DMS79 treated with DMSO at 0.1 percent for 48 hours (cell line): ENCODE results near the gene COL25A1.

Experiments used
- DNase-seq: peaks from one replicate; lab custom pipeline; 2025; lab: John Stamatoyannopoulos, UW

COL25A1 gene

DNA sequence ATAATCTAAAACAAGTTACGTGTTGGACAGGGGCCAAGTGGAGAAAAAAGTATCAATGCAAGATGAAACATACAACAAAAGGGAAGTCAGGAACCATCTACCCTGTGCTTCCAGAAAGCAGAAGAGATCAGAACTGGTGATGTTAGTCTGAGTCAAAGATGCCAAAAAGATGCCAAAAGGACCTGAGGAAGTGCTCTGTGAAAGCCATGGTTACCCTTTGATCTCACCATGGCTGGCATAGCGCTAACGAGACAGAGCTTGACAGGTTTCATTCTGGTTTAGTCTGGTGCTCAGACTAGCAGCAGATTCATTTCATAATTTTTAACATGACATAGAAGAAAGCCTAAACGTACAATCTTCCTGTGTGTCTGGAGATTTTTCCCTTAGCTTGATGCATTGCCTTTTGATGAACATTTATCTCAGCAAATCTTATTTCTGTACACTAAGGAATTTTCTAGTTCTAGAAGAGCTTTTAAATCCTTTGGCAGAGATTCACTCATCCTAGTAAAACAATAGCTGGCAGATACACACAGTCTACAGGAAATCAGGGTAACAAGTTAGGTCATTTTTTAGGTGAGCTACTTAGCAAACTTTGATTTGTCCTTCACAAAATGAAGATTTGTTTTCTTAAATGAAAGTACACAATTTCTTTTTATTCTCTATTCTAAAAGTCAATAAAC, 87.7 kb downstream of the COL25A1 start:
- no peak for DNase-seq

DNA sequence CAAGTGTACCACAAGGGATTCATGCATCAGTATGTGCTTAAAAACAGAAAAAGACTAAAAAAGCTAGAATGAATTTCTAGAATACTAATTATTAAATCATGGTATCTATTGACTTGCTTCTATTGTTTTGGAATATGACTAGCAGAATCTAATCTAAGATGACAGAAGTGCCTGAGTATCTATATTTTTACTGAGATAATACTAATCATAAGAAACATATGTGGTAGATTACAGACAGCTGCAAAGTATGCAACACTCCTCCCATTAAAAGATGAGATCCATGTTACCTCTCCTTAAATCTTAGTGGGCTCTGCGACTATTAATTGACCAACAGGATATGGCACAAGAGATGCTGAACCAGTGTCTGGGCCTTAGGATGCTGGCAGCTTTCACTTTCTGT, 89.4 kb downstream of the COL25A1 start:
- no peak for DNase-seq

DNA sequence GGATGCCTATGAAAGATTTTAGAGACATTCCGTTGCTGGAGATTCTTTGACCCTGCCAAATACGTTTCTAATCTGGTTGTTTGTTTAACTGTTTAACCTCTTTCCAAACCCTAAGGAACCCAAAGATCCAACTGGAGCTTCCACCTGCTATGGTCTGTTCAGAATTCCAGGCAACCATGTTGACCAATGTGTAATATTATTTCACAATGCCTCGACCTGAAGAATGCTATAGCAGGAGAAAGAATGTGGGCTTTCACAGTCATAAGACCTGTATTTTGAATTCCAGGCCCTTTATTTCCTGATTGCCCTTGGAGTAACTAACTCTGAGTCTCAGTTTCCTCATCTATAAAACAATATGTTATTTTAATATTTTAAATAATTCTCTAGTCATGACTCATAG, 90.8 kb downstream of the COL25A1 start:
- DNase-seq: no peak

DNA sequence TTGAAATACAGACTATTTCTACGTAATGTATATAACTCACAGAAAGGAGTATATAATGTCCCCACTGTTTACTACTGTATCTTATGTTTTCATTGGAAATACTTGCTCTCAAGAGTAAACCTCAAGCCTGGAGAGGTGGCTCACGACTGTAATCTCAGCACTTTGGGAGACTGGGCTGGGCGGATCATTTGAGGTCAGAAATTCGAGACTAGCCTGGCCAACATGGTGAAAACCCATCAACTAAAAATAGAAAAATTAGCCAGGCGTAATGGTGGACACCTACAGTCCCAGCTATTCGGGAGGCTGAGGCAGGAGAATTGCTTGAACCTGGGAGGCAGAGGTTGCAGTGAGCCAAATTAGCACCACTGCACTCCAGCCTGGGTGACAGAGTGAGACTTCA, 92.8 kb downstream of the COL25A1 start:
- DNase-seq: no peak

DNA sequence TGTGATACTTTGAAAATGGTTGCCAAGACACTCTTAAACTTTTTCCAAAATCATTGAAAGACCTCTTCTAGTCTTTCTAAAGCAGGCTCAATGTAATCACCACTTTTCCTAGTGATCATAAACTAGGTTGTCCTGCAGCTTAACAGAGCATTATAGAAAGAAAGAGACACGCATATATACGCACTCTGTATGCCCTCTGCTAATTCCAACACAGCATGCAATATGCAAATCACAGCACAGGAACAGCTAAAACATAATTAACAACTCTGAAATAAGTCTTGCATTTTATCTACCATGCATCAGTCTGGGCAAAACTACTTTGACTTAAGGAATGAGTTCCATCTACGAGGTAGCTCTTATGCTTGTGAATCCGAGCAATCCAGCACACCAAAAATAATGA, 94.6 kb downstream of the COL25A1 start:
- no peak for DNase-seq

DNA sequence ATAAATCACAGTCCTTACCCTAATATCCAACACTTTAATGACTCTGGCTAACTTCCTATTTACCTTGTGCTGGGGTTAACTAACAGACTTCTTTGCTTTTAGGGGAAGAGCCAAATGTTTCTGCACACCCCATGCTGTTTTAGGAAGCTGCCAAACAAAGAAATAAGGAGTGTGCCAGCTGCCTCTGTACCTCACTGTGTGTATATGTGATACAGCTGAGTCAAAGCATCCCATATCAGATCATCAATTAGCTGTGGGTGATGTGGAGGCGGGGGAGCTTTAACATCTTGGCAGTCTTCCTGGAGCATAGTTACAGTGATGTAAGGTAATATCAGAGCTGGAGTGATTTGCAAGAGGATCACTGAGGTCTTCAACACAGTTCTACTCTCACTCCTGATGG, 95.4 kb downstream of the COL25A1 start:
- no peak for DNase-seq

DNA sequence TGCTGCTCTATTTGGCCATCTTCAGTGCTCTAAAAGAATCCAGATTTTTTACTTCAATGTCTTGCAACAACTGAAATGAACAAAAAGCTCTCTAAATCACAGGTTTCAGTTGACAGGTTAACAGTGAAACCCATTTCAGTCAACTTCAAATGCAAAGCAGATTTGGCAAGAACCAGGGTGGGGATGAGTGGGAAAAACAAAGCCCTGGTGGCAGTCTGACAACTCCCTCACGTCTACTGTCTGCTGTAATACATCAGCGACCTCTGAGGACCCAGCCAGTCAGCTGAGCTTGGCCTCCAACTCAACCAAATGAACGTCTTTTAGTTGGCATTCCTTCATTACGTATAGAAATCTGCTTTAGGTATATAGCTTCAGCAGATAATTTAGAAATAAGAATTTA, 95.8 kb downstream of the COL25A1 start:
- DNase-seq: no peak

DNA sequence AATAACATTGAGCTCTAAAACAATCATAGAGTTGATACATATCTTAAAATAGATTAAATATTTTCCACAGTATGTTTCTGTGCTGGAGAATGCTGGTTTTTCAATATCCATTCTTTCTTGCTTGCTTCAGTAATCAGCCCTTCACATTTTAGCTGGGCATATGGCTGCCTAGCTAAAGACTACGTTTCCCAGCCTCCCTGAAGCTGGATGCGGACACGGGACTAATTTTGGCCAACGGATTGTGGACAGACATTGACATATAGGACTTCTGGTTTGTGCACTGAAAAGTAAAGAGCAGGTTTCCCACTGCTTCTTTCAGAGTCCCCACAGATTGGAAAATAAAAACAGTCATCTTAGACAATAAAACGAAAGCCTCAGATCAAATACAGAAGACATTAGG, 97.3 kb downstream of the COL25A1 start:
- DNase-seq: no peak

DNA sequence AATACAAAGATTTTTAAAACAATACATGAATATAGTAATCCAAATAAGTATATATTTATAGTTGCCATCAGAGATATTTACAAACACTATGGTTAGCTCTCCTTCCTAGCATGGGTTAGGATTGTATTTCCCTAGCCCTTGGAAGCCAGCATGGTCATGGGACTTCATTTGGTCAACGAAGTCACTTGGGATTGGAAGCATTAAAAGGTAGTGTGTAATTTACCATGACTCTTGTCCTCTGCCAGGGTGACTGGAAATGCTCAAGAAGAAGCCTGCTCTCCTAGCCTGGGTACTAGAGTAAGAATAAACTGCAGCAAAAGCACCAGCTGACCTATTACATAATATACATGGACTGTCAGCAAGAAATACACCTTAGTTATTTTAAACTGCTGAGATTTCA, 102.9 kb downstream of the COL25A1 start:
- DNase-seq: no peak

DNA sequence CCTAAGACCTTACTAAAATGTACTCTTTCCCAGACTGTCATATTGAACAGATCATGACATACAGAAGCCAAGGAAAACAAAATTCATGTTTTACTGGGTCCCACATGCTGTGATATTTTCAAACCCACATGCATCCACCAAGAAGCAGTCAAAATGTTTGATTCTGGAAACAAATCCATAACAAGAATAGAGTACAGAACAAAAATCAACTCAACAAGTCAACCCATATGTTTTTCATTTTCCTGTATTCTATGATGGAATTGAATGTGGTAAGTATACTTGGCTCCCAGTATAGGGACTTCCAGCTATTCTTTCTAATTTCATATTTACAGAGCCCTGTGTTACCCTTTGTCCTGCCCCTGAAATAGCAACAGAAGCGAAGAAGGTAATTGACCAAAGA, 106.8 kb downstream of the COL25A1 start:
- DNase-seq: no peak

DNA sequence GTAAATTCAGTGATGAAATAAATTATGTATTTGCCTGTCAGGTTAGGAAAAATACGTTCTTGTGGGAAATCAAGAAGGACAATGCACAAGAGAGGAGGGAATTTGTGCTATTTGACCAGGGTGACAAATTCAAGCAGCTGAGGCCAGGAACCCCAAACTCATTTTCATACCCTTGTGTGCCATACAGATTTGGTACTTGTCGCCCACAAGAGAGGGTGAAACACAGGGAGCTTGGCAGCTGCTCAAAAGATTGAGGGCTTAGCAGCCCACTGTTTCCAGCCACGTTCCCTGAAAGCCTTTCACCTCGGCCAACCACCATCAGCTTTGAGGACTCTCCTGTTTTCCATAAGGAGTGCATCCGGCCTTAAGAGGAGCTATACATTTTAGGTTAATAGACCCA, 111.2 kb downstream of the COL25A1 start:
- DNase-seq: no peak

DNA sequence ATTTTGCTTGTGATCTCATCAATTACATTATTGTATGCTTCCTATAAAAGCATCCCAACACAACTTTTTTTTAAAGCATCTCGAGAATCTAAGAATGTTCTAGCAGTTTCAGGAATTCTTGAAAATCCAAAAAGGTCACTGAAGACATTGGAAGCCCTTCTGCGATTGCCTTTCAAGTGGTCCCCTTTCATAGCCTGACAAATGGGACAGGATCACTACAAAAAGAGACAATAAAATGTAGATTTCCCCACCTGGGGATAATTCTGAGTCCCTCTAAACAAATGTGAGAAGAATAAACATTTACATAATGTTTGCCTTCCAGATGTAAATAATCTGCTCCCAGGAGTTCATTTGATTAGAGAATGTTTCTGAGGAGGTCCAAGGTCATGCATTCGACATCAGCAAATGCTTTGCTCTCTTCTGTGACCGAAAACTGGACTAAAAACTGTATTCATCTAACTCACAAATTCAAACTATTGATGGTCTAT, 116.0 kb downstream of the COL25A1 start:
- DNase-seq: no peak

DNA sequence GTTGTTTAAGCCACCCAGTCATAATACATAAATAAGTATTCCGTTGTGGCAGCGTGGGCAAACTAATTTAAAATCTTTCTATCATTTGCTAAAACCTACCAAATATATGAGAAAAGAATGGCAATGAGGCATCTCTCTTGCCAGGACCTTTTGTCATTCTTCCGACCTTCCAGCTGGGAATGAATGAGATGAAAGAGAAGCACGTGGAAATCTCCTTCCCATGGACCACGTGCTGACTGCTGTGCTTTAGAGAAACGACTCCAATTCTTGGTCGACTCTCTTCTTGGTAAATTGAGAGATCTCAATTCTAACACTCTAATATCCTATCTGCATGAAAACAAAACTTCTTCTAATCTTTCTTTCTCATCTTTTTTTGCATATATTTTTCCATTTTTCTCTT, 116.5 kb downstream of the COL25A1 start:
- no peak for DNase-seq

DNA sequence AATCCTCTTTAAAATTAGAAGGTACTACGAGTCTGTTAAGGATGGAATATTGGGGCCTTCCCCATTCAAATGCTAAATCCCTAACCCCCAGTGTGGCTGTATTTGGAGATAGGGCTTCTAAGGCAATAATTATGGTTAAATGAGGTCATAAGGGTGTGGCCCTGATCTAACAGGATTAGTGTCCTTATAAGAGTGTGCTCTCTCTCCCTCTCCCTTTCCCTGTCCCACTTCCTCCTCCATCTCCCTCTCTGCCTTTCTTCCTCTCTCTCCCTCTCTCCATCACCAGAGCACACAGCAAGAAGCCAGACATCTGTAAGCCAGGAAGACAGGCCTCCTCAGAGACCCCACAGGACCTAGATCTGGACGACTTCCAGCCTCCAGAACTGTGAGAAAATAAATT, 116.9 kb downstream of the COL25A1 start:
- DNase-seq: no peak

DNA sequence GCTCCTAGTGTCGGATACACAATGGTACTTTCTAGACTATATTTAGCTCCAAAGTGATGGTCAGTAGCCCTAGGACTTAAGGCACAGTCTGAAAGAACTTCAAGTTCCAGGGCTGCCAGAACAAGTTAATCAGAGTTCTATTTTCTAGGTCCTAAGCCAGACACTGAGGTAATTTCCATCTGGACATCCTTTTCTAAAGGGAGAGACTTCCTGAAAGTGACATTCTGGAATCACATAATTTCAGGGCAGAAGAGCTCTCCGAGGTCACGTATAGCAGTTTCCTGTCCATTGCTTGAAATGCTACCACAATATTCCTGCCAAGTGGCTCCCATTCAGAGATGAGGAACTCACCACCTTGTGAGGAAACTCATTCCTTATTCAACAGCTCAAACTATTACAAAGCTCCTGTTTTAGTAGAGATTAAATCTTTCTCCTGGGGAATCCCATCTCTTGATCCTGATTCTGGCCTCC, 117.9 kb downstream of the COL25A1 start:
- no peak for DNase-seq

DNA sequence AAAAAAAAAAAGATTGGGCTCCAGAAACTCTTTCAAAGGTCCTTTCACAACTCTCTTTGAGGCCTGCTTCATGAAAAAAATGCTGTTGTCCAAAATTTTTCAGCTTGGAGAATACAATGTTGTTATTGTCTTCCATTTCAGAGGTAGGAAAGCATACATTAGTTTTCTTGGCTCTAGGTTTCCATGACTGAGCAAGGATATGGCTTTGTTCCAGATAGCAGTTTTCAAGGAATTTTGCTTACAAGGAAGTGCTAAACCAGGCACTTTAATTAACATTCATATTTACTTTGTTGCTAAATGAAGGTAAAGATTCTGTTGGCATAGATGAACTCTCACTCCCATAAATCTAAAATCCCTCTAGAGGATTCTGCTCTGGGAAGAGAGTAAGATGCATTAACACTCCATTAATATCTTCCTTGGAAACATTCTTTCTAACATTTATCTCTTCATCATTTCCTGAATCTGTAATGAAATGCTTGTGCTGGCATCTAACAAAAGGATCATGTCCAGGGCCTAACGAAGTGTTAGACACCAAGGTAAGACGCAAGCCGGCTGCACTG, 118.4 kb downstream of the COL25A1 start:
- DNase-seq: no peak

DNA sequence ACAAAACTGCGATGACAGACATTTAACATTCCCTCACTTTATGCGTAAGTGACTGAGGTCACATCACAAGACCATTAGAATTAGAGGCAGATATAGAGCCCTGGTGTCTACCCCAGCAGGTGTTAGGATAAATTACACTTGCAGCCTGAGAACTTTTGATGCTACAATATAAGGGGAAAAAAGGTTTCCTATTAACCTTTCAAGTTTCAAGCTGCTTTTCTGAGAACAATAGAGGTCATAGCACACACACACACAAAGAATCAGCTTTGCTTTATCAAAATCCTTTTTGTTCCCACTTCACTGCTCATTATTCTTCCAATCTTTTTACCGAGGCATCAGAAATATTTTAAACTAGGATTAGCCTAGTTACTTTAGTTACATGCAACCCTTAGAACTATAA, 119.8 kb downstream of the COL25A1 start:
- DNase-seq: no peak

DNA sequence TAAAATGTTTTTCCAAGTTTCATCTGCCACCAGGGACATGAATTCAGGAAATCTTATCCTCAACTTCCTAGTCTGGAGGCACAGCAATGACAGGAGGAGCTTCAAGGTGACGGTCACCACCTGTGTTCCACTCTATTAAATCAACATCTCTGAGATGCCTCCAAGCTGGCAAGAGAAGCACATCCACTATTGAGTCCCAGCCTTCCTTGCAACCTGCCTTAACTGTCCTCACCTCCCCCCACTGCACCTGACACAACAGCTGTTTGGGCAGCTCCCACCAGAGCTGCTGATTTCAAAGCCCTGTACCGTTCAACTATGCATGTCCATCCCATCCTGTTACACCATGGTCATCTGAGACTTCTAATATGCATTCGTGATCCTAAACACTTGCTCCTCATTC, 123.4 kb downstream of the COL25A1 start:
- no peak for DNase-seq

DNA sequence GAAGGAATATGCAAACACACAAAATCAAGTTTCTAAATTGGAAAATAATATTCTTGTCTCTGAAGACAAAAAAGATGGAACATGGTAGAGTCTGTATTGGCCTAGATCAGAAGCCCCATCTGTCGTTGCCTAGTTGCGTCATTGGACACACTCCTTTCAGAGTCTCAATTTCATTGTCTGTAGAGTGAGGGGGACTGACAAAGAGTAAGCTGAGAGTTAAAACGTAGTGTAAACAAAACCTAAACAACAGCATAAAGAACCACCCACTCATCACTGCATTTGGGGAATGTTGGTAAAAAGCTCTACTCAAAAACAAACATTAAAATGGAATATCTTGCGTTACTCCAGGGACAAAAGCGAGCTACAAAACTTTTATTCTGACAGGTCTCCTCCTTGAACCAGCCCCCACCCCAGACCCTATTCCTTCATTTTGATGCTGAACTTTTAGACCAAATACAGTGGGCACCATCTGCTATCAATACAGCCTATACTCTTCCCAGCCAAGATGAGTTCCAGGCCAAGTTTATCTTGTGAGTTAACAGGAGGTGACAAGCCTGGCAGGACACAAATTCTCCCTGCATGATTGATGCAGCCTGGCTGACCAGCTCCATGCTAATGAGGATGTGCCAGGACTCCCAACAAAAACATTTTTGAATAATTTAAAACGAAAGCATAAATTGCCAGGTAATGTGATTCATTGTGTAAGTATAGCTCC, 125.2 kb downstream of the COL25A1 start:
- no peak for DNase-seq

DNA sequence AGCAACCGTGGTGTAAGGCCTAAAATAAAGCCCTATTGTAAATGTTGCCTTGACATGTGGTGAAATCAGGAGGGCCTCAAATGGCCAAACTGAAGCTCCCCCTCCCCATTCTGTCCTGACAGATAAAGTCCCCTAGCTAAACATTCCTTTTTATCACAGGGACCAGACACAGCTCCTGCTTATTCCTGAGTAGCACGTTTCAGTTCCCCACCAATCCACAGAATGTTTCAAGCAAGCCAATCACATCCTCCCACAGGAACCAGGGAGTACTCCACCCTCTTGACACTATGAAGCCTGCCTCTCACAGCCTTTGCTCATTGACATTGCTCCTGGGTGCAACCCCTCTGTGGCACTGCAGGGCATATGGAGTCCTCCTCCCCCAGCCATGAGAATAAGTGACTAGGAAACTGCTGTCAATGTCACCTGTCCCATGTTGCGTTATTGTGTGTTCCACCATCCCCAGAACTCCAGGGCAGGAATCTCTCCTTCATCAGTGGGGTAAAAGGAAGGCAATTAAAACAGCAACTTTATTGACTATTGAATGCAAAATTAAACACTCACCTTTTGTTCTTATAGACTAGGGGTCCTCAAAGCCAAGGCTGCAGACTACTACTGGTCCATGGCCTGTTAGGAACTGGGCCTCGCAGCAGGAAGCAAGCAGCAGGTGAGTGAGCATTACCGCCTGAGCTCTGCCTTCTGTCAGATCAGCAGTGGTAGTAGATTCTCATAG, 128.1 kb downstream of the COL25A1 start:
- no peak for DNase-seq

DNA sequence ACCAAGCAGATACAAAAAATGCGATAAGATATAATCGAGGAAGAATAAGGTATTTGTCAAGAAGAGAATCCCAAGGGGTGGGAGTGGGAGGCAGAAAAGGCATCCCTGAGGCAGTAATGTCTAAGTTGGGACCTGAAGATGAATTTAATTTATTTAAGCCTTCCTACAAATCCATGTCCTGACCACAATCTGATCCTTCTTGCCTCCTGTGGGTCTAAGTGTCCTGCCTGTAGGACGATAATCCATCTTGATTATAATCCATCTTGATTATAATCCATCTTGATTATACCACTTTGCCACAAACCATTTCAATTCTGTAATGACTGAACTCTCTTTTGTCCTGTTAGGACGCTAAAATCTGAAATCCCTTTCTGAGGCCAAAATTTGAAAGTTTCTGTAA, 130.2 kb downstream of the COL25A1 start:
- DNase-seq: no peak

DNA sequence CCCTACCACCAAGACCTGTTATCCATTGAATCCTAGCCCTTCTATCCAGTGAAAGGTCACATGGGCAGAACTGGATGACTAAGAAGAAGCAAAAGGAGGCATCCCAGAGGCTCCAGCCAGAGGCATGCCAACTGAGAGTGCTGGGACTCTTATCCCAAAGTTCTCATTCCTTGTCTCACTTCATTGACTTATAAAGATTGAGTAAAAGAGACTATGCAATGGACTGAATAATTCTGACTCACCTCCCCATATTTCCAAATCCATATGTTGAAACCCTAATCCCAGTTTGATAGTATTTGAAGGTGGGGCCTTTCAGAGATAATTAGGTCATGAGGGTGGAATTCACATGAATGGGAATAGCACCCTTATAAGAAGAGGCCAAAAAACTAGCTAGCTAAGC, 131.4 kb downstream of the COL25A1 start:
- DNase-seq: no peak

DNA sequence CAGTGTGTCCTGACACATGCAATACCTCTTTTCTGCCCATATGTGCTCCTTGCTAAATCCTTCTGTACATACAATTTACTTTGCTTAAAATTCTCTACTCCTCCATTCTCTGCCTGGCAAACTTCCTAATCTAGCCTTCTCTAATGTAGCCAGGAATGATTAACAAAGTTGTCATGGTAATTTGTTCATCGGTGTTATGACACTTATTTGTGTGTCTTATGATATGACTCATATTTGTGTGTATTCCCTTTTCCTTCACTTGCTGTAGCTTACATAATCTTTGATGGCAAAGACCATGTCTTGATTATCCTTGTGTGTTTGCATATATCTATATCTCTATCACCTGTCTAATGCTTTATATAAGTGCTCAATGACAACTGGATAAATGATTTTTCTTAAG, 133.3 kb downstream of the COL25A1 start:
- no peak for DNase-seq
